NB4 (cell line): ENCODE results near the gene MTOR.
"Not testable (repeated sequence)": the region's sequence is repeated elsewhere in the genome, so short reads cannot be mapped to it uniquely, and the experiment has no call there.

Experiments used
- DNase-seq: peaks from one replicate; pipeline ENCODE4 v3.0.0; 2010; ENCODE audit warnings: low read depth
- H3K4me3 ChIP-seq: one replicate; pipeline ENCODE4 v1.5.1; 2011; ENCODE audit warnings: mild to moderate bottlenecking, low read depth, low read length, moderate library complexity
- MYC ChIP-seq: IDR thresholded peaks from 2 replicates; pipeline ENCODE4 v1.6.1; 2011; ENCODE audit warnings: low read depth, low read length
- POLR2A ChIP-seq: IDR thresholded peaks from 2 replicates; pipeline ENCODE4 v1.6.1; 2011; ENCODE audit warnings: mild to moderate bottlenecking; ENCODE audit not compliant: insufficient read length; ENCODE audit errors: extremely low read depth
- TF ChIP-seq, protein P1 (sequence below): IDR thresholded peaks from one replicate; pipeline ENCODE4 v1.5.1; 2012; ENCODE audit warnings: low read depth, low read length
- TF ChIP-seq, protein P2 (sequence below): IDR thresholded peaks from 2 replicates; pipeline ENCODE4 v1.6.1; 2011; ENCODE audit warnings: low read depth, low read length

The MTOR gene

DNA sequence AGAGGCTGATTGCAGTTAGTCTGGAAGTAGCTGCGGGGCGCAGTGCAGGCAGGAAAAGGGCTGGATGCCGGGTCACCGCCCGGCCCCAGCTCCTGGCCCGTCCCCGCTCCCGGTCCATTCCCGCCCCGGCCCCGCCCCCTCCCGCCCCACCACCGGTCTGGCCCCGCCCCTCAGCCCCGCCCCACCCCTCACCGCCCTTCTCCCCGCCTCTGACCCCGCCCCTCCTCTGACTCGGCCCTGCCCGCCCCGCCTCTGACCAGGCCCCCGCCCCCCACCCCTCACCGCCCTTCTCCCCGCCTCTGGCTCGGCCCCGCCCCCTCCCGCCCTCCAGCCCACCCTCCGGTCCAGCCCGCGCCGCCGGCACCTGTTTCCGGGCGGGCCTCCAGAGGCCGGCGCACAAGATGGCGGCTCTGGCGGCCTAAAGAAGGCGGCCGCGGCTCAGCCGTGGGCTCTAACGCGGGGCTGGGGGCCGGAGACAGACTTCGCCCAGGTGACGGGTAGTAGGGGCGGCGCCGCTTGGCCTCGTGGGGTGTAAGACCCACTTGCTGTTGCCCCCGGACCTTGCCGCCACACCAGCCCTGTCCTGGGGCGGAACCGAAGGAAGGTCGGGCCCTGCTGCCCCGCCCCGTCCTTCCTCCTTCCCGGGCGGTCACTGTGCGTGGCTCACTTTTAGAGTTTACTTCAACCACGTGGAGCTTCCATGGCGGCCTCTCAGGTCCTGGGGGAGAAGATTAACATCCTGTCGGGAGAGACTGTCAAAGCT, 10.7 kb upstream of the MTOR start, which contains the start of gene UBIAD1:
UBIAD1 (plus strand) TSS at position 367 of the 763 bp plus-strand sequence; CDS start at position 701, 334 bp downstream.
- H3K4me3 ChIP-seq, result peak within 1 kb of the TSS; percentile 99
- TF ChIP-seq, protein P1, sequence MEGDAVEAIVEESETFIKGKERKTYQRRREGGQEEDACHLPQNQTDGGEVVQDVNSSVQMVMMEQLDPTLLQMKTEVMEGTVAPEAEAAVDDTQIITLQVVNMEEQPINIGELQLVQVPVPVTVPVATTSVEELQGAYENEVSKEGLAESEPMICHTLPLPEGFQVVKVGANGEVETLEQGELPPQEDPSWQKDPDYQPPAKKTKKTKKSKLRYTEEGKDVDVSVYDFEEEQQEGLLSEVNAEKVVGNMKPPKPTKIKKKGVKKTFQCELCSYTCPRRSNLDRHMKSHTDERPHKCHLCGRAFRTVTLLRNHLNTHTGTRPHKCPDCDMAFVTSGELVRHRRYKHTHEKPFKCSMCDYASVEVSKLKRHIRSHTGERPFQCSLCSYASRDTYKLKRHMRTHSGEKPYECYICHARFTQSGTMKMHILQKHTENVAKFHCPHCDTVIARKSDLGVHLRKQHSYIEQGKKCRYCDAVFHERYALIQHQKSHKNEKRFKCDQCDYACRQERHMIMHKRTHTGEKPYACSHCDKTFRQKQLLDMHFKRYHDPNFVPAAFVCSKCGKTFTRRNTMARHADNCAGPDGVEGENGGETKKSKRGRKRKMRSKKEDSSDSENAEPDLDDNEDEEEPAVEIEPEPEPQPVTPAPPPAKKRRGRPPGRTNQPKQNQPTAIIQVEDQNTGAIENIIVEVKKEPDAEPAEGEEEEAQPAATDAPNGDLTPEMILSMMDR, result no peak
- TF ChIP-seq, protein P2, sequence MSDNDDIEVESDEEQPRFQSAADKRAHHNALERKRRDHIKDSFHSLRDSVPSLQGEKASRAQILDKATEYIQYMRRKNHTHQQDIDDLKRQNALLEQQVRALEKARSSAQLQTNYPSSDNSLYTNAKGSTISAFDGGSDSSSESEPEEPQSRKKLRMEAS, result peak; percentile 96
- peak; percentile 96 for TF ChIP-seq MYC
- peak; percentile 64 for TF ChIP-seq POLR2A
- peak; percentile 90 for DNase-seq

DNA sequence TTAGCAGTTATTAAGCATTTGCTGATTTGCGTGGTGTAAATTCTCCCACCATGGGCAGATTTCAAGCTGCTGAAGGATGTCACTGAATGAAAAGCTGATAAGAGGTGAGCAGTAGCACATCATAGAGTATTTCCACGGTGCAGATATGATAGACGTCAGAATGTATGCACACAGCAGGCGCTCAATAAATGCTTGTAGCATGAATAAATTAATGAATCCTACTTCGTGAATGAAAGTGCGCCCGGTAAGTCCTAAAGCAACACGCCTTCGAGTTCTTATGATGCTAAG, 10.1 kb upstream of the MTOR start:
- TF ChIP-seq POLR2A (no peak), MYC (no peak)
- TF ChIP-seq, protein P1, result no peak
- TF ChIP-seq, protein P2, result no peak
- no peak for DNase-seq
- H3K4me3 ChIP-seq, result peak overlapping the region; percentile 17

DNA sequence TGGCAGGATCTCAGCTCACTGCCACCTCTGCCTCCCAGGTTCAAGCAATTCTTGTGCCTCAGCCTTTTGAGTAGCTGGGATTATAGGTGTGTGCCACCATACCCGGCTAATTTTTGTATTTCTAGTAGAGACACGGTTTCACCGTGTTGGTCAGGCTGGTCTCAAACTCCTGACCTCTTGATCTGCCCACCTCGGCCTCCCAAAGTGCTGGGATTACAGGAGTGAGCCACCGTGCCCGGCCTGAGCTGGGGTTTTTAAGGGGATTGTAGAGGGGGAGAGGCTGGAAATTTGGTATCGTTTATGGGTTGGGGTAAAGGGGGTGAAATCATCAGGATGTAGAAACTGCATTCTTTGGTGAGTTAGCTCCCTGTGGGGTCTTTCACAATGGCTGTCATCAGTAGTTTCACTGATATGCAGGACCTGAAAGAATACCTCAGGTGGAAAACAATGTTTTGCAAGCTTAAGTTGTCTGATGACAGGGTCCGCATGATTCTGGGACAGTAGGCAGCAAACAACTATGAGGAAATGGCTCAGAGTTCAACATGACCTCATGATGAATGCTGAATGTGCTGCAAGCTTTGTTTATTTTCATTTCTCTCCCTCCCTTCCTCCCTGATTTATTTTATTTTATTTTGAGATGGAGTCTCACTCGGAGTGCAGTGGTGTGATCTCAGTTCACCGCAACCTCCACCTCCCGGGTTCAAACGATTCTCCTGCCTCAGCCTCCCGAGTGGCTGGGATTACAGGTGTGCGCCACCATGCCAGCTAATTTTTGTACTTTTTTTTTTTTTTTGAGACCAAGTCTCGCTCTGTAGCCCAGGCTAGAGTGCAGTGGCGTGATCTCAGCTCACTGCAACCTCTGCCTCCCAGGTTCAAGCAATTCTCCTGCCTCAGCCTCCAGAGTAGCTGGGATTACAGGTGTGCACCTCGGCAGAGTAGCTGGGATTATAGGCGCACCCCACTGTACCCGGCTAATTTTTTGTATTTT, 5.3 kb upstream of the MTOR start:
- H3K4me3 ChIP-seq, DNase-seq: not testable (repeated sequence)

DNA sequence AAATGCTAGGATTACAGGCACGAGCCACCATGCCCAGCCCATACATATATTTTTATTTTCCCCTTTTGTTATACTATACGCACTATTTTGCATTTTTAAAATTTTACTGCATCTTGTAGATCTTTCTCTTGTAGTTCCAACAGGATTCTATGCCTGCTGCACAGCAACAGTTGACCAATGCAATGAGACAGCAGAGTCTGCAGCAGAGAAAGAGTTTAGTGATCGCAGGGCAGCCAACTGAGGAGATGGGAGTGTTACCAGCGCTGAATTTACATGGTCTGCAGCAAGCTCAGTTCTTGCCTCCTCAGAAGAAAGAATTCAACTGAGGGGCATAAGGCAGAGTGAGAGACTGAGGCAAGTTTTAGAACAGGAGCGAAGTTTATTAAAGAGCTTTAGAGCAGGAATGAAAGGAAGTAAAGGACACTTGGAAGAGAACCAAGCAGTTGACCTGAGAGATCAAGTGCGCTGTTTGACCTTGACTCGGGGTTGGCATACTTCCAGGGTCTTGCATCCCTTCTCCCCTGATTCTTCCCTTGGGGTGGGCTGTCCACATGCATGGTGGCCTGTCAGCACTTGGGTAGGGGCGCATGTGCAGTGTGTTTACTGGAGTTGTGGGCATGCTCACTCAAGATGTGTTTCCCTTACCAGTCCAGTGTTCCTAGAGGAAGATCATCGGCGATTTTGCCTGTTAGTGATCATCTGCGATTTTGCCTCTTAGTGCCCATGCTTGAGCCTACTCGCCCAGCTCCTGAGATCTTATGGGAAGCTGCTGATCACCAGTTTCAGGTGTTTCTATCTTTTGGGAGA, 4.1 kb upstream of the MTOR start:
- DNase-seq, result no peak
- H3K4me3 ChIP-seq, result no peak overlapping the region
- TF ChIP-seq POLR2A, result no peak
- TF ChIP-seq, protein P1, result no peak
- TF ChIP-seq, protein P2, result no peak
- TF ChIP-seq MYC, result no peak

DNA sequence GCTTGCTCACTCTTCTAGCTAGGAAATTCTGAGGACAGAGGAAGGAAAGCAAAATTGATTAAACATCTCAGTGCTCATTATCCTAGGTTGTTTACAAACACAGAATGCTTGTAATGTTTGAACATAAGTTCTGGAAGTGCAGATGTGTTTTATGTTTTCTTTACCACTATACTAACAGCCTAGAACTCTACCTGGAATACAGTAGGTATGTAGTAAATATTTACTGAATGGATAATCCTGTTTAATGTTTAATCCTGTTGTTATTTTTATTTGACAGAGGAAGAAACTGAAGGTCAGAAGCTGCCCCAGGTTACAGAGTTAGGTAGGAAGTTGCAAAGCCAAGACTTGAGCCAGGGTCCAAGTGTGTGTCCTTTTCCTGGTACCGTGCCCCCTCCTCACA, 6.1 kb downstream of the MTOR start:
- DNase-seq, result no peak
- H3K4me3 ChIP-seq, result no peak overlapping the region
- TF ChIP-seq POLR2A (no peak), MYC (no peak)
- TF ChIP-seq, protein P1, result no peak
- TF ChIP-seq, protein P2, result no peak
